GM19324 (cell line): Measurements from ENCODE around the gene RPS18.
"Not testable (repeated sequence)": the region's sequence is repeated elsewhere in the genome, so short reads cannot be mapped to it uniquely, and the experiment has no call there.

Experiments used
- ATAC-seq: cut with Tn5 transposase; IDR thresholded peaks from one replicate; pipeline ENCODE4 v1.9.1; 2021; ENCODE audit warnings: mild to moderate bottlenecking, moderate library complexity; ENCODE audit not compliant: unreplicated experiment, low FRiP score

Gene RPS18

GRCh38 chr6:33271468-33272274, at the start of gene RPS18, which contains the start of gene VPS52:
Gene RPS18 (plus strand): TSS chr6:33272075. CDS start chr6:33272120, 45 bp downstream.
Gene VPS52 (minus strand): TSS chr6:33271876. CDS start chr6:33271675, 201 bp downstream.
- peak; percentile 85 for ATAC-seq

GRCh38 chr6:33226503-33227120, 45.3 kb upstream of the RPS18 start:
- not testable (repeated sequence) for ATAC-seq

- no peak for ATAC-seq
These were observed 36.6 kb upstream of the RPS18 start for GRCh38 chr6:33235221-33235634.

- ATAC-seq: no peak
These were observed 35.5 kb upstream of the RPS18 start for GRCh38 chr6:33236328-33236727.

- ATAC-seq: no peak
These were observed 35.0 kb upstream of the RPS18 start for GRCh38 chr6:33236852-33237251.

GRCh38 chr6:33237741-33238140, 34.1 kb upstream of the RPS18 start:
- ATAC-seq: no peak

- ATAC-seq: no peak
These were observed 29.9 kb upstream of the RPS18 start for GRCh38 chr6:33241968-33242367.

GRCh38 chr6:33243476-33243875, 28.4 kb upstream of the RPS18 start:
- no peak for ATAC-seq

GRCh38 chr6:33247977-33248642, 23.8 kb upstream of the RPS18 start:
- peak; percentile 27 for ATAC-seq

GRCh38 chr6:33248643-33248931, 23.3 kb upstream of the RPS18 start:
- peak; percentile 12 for ATAC-seq

GRCh38 chr6:33248932-33249731, 22.7 kb upstream of the RPS18 start:
- ATAC-seq: peak; percentile 90

- ATAC-seq: no peak
These were observed 21.9 kb upstream of the RPS18 start for GRCh38 chr6:33249732-33250630.

- ATAC-seq: no peak
These were observed 21.1 kb upstream of the RPS18 start for GRCh38 chr6:33250731-33251130.

GRCh38 chr6:33251395-33252012, 20.4 kb upstream of the RPS18 start:
- ATAC-seq: no peak

- no peak for ATAC-seq
These were observed 19.1 kb upstream of the RPS18 start for GRCh38 chr6:33252759-33253158.

- no peak for ATAC-seq
These were observed 17.3 kb upstream of the RPS18 start for GRCh38 chr6:33254591-33254990.

- no peak for ATAC-seq
These were observed 12.8 kb upstream of the RPS18 start for GRCh38 chr6:33259032-33259431.

GRCh38 chr6:33262490-33262889, 9.4 kb upstream of the RPS18 start:
- not testable (repeated sequence) for ATAC-seq

GRCh38 chr6:33264015-33264414, 7.9 kb upstream of the RPS18 start:
- ATAC-seq: no peak
